Adipocyte (in vitro differentiated cells): ENCODE results near the gene CERS5.

ENCODE experiments used
- DNase-seq: peaks from one replicate; pipeline ENCODE4 v3.0.0-alpha.2; 2015; ENCODE audit warnings: low read depth
- H3K27me3 ChIP-seq: replicated peaks from 2 replicates; pipeline ENCODE4 v1.7.0; 2013; ENCODE audit warnings: mild to moderate bottlenecking, low read length, moderate library complexity; ENCODE audit not compliant: control insufficient read depth, insufficient read depth
- H3K36me3 ChIP-seq: 2 replicates; pipeline ENCODE4 v1.7.0; 2013; ENCODE audit warnings: low read length, mild to moderate bottlenecking, moderate library complexity; ENCODE audit not compliant: control insufficient read depth, insufficient read depth, severe bottlenecking
- H3K4me1 ChIP-seq: 2 replicates; pipeline ENCODE4 v1.7.0; 2013; ENCODE audit warnings: mild to moderate bottlenecking, low read length, moderate library complexity; ENCODE audit not compliant: control insufficient read depth, insufficient read depth
- H3K4me3 ChIP-seq: 2 replicates; pipeline ENCODE4 v1.7.0; 2013; ENCODE audit warnings: mild to moderate bottlenecking, low read length, moderate library complexity
- H3K9ac ChIP-seq: 2 replicates; pipeline ENCODE4 v1.7.0; 2013; ENCODE audit warnings: mild to moderate bottlenecking, low read length, moderate library complexity
- H3K9me3 ChIP-seq: 2 replicates; pipeline ENCODE4 v1.7.0; 2013; ENCODE audit warnings: mild to moderate bottlenecking, low read length, moderate library complexity; ENCODE audit not compliant: control insufficient read depth

CERS5 gene

GRCh38 chr12:50200552-50201273 is 33.5 kb upstream of the CERS5 start:
- peak; percentile 75 for DNase-seq

DNA sequence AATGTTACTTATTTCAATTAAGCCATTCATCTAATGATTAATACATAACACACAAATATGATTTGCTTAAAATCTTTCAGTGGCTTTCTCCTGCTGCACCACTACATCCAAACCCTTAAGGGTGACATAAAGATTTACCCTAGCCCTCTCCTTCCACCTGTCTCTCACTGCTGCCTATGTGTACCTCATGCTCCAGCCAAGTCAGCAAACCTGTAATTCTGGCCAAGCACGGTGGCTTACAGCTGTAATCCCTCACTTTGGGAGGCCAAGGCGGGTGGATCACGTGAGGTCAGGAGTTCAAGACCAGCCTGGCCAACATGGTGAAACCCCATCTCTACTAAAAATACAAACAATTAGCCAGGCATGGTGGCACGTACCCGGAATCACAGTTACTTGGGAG is 31.7 kb upstream of the CERS5 start:
- Histone ChIP-seq H3K36me3 (peaks cover 97% of the 10 kb centered on the region), H3K27me3 (no peaks in the 10 kb centered on the region), H3K4me1 (peaks cover 32% of the 10 kb centered on the region), H3K9ac (no peak overlapping the region), H3K9me3 (no peaks in the 10 kb centered on the region), H3K4me3 (no peak overlapping the region)
- DNase-seq, result no peak

More at GRCh38 chr12:50200552-50201273, 33.5 kb upstream of the CERS5 start:
- H3K9ac ChIP-seq, result peak overlapping the region; percentile 44
- peaks cover 31% of the 10 kb centered on the region for H3K4me1 ChIP-seq
- no peak overlapping the region for H3K4me3 ChIP-seq
- H3K27me3 ChIP-seq, result no peaks in the 10 kb centered on the region
- no peaks in the 10 kb centered on the region for H3K9me3 ChIP-seq
- H3K36me3 ChIP-seq, result peaks cover 100% of the 10 kb centered on the region

DNA sequence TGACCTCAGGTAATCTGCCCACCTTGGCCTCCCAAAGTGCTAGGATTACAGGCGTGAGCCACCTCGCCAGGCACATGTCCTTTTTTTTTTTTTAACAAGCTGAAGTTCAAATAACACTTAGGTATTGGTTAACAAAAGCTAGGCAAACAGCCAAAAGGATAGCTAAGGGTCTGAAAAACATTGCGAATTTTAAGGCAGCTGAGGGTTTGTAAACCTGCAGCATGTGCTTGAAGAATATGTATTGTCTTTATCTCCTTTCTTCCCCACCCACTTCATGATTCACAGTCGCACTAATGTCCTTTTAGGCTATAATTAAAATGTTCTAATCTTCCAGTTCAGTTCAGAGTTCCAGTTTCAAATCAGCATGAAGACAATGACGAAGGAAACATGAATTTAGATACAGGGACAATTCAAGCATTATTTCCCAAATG is 30.1 kb upstream of the CERS5 start:
- H3K9me3 ChIP-seq, result no peaks in the 10 kb centered on the region
- H3K36me3 ChIP-seq, result peaks cover 91% of the 10 kb centered on the region
- H3K27me3 ChIP-seq, result no peaks in the 10 kb centered on the region
- peaks cover 38% of the 10 kb centered on the region for H3K4me1 ChIP-seq
- H3K9ac ChIP-seq, result no peak overlapping the region
- no peak overlapping the region for H3K4me3 ChIP-seq
- no peak for DNase-seq

GRCh38 chr12:50196537-50196936 is 29.4 kb upstream of the CERS5 start:
- Histone ChIP-seq H3K9ac (no peak overlapping the region), H3K9me3 (no peaks in the 10 kb centered on the region), H3K4me3 (no peak overlapping the region), H3K4me1 (peaks cover 33% of the 10 kb centered on the region), H3K36me3 (peaks cover 87% of the 10 kb centered on the region), H3K27me3 (no peaks in the 10 kb centered on the region)
- DNase-seq, result no peak

DNA sequence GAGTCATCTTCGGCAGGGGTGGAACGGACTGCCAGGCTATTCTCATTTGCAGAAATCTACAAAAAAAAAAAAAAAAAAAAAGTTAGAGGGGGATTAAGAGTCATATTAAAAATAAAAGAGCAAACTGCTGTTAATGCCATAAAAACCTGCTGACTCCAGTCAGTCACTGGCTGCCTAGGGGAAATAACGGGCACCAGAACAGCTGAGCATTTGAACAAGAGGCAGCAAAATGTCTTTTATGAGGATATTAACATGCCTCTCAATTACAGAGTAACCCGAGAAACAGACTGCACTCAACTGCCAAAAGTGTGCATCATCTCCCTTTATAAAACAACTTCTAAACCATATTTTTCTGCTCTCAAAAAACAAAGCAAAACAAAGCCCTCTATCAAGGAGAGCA is 28.7 kb upstream of the CERS5 start:
- no peaks in the 10 kb centered on the region for H3K9me3 ChIP-seq
- no peak for DNase-seq
- peaks cover 27% of the 10 kb centered on the region for H3K4me1 ChIP-seq
- no peak overlapping the region for H3K4me3 ChIP-seq
- peaks cover 86% of the 10 kb centered on the region for H3K36me3 ChIP-seq
- H3K9ac ChIP-seq, result peak overlapping the region; percentile 23
- no peaks in the 10 kb centered on the region for H3K27me3 ChIP-seq

GRCh38 chr12:50192908-50193307 is 25.7 kb upstream of the CERS5 start:
- Histone ChIP-seq H3K27me3 (no peaks in the 10 kb centered on the region), H3K4me3 (no peak overlapping the region), H3K9ac (peak overlapping the region; percentile 38), H3K4me1 (peaks cover 39% of the 10 kb centered on the region), H3K36me3 (peaks cover 82% of the 10 kb centered on the region), H3K9me3 (no peaks in the 10 kb centered on the region)
- peak; percentile 57 for DNase-seq

DNA sequence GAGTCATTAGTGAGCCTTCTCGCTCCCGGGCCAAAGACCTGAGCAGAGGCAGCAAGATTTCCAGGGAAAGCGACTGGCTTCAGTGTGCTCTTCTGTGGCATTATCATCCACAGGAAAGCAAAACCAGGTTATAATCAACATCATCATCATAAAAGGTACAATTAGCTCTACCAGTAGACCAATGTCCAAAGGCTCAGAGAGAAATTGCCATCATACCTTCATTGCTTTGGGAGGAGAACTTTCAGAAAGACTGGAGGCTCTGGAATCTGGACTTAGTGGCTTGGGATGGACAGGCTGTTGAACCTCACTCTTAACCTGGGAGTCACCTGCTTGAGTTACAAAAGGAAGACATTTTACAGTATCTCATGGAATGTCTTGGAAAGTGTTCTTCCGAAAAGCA is 25.1 kb upstream of the CERS5 start:
- no peak overlapping the region for H3K4me3 ChIP-seq

GRCh38 chr12:50190859-50191258 is 23.7 kb upstream of the CERS5 start:
- DNase-seq, result no peak
- H3K9me3 ChIP-seq, result no peaks in the 10 kb centered on the region
- no peak overlapping the region for H3K4me3 ChIP-seq
- H3K36me3 ChIP-seq, result peaks cover 68% of the 10 kb centered on the region
- peaks cover 47% of the 10 kb centered on the region for H3K4me1 ChIP-seq
- H3K9ac ChIP-seq, result no peak overlapping the region
- H3K27me3 ChIP-seq, result no peaks in the 10 kb centered on the region

More for the DNA sequence above, 25.1 kb upstream of the CERS5 start:
- H3K4me1 ChIP-seq, result peaks cover 42% of the 10 kb centered on the region
- H3K36me3 ChIP-seq, result peaks cover 79% of the 10 kb centered on the region
- H3K9me3 ChIP-seq, result no peaks in the 10 kb centered on the region
- no peak overlapping the region for H3K9ac ChIP-seq
- no peak for DNase-seq
- H3K27me3 ChIP-seq, result no peaks in the 10 kb centered on the region

GRCh38 chr12:50188875-50189575 is 21.9 kb upstream of the CERS5 start:
- peaks cover 57% of the 10 kb centered on the region for H3K4me1 ChIP-seq
- no peaks in the 10 kb centered on the region for H3K27me3 ChIP-seq
- peak overlapping the region; percentile 43 for H3K9ac ChIP-seq
- H3K36me3 ChIP-seq, result peaks cover 62% of the 10 kb centered on the region
- no peaks in the 10 kb centered on the region for H3K9me3 ChIP-seq
- no peak overlapping the region for H3K4me3 ChIP-seq
- no peak for DNase-seq

DNA sequence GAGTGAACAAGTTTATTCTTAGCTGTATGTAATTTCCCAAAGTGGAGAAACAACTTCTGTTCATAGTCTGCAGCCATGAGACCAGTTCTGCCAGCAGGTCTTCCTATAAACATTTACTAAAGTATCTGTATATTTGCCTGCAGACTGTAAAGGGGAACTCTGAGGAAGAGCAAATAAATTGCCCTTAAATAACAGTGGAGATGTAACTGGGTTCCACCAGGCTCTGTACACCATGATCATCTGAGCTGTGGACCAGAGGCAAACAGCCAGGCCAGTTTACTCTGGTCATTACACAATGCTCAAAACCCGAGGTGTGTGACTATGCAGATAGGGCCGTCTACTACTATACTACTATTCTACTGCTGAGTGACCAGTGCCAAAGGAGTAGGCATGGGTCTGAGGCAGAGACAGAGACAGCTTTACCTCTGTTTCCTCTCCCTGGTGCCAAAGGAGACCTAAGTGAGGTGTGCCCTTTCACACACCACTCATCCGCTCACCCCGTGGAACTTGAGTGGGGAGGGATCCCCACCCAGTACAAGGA is 21.1 kb upstream of the CERS5 start:
- Histone ChIP-seq H3K27me3 (no peaks in the 10 kb centered on the region), H3K36me3 (peaks cover 67% of the 10 kb centered on the region), H3K9me3 (no peaks in the 10 kb centered on the region), H3K4me1 (peaks cover 63% of the 10 kb centered on the region), H3K9ac (peak overlapping the region; percentile 82), H3K4me3 (no peak overlapping the region)
- DNase-seq, result no peak

- Histone ChIP-seq H3K9me3 (no peaks in the 10 kb centered on the region), H3K4me1 (peaks cover 63% of the 10 kb centered on the region), H3K36me3 (peaks cover 68% of the 10 kb centered on the region), H3K27me3 (no peaks in the 10 kb centered on the region), H3K9ac (peak overlapping the region; percentile 82), H3K4me3 (peak overlapping the region; percentile 60)
- peak; percentile 88 for DNase-seq
Observed at GRCh38 chr12:50187084-50187900, 20.1 kb upstream of the CERS5 start.
